ENCODE measurements around the gene NHLRC3.

The NHLRC3 gene

GRCh38 chr13:39036212-39036611, 2.0 kb upstream of the NHLRC3 start:
- TF ChIP-seq EZH2phosphoT487 (IDR thresholded peaks at IDR 0.05; ENCODE audit: low read depth) (no peak), CTCF (IDR thresholded peaks at IDR 0.05; ENCODE audit: low read depth, low read length) (no peak)
- Histone ChIP-seq H3K27ac (ENCODE audit: low read length) (peak overlapping the region; percentile 84), H3K79me2 (ENCODE audit: low read length) (peaks cover 82% of the 10 kb centered on the region), H2AFZ (ENCODE audit: low read depth, low read length) (no peak overlapping the region), H3K4me1 (ENCODE audit: low read length) (peaks cover 27% of the 10 kb centered on the region), H3K4me2 (ENCODE audit: low read length) (peak overlapping the region; percentile 84), H3K27me3 (ENCODE audit: low read depth, low read length) (no peaks in the 10 kb centered on the region), H3K9ac (ENCODE audit: low read length) (peak overlapping the region; percentile 96), H3K4me3 (ENCODE audit: low read length) (peak overlapping the region; percentile 95), H3K9me3 (ENCODE audit: insufficient read depth, low read length) (no peaks in the 10 kb centered on the region), H3K36me3 (replicated peaks; ENCODE audit: low read depth, low read length) (peaks cover 10% of the 10 kb centered on the region), H4K20me1 (ENCODE audit: insufficient read depth, low read length) (peaks cover 25% of the 10 kb centered on the region)

- peaks cover 18% of the 10 kb centered on the region for H4K20me1 ChIP-seq (ENCODE audit: insufficient read depth, low read length)
- peak overlapping the region; percentile 84 for H3K27ac ChIP-seq (ENCODE audit: low read length)
- H2AFZ ChIP-seq (ENCODE audit: low read depth, low read length): peak overlapping the region; percentile 97; the same call in 1 of the 2 replicates
These were observed 811 bp upstream of the NHLRC3 start for GRCh38 chr13:39037410-39037879.

GRCh38 chr13:39038569-39039030, 344 bp downstream of the NHLRC3 start:
- Histone ChIP-seq H3K27ac (ENCODE audit: low read length) (peak overlapping the region; percentile 84), H4K20me1 (ENCODE audit: insufficient read depth, low read length) (peaks cover 18% of the 10 kb centered on the region), H3K27me3 (ENCODE audit: low read depth, low read length) (no peaks in the 10 kb centered on the region), H3K9me3 (ENCODE audit: insufficient read depth, low read length) (no peaks in the 10 kb centered on the region), H3K4me3 (ENCODE audit: low read length) (peak overlapping the region; percentile 95), H3K4me1 (ENCODE audit: low read length) (peaks cover 27% of the 10 kb centered on the region), H3K36me3 (replicated peaks; ENCODE audit: low read depth, low read length) (peaks cover 15% of the 10 kb centered on the region), H3K79me2 (ENCODE audit: low read length) (peaks cover 60% of the 10 kb centered on the region), H3K4me2 (ENCODE audit: low read length) (peak overlapping the region; percentile 84), H2AFZ (ENCODE audit: low read depth, low read length) (peak overlapping the region; percentile 97), H3K9ac (ENCODE audit: low read length) (peak overlapping the region; percentile 96)
- TF ChIP-seq EZH2phosphoT487 (IDR thresholded peaks at IDR 0.05; ENCODE audit: low read depth) (no peak), CTCF (IDR thresholded peaks at IDR 0.05; ENCODE audit: low read depth, low read length) (no peak)

More at GRCh38 chr13:39037410-39037879, 811 bp upstream of the NHLRC3 start:
- peaks cover 71% of the 10 kb centered on the region for H3K79me2 ChIP-seq (ENCODE audit: low read length)
- H3K4me3 ChIP-seq (ENCODE audit: low read length): peak overlapping the region; percentile 95
- H3K27me3 ChIP-seq (ENCODE audit: low read depth, low read length): no peaks in the 10 kb centered on the region
- TF ChIP-seq EZH2phosphoT487 (IDR thresholded peaks at IDR 0.05; ENCODE audit: low read depth): no peak
- no peak for TF ChIP-seq CTCF (IDR thresholded peaks at IDR 0.05; ENCODE audit: low read depth, low read length)
- H3K4me2 ChIP-seq (ENCODE audit: low read length): peak overlapping the region; percentile 84
- H3K4me1 ChIP-seq (ENCODE audit: low read length): peaks cover 27% of the 10 kb centered on the region
- peaks cover 10% of the 10 kb centered on the region for H3K36me3 ChIP-seq (replicated peaks; ENCODE audit: low read depth, low read length)
- no peaks in the 10 kb centered on the region for H3K9me3 ChIP-seq (ENCODE audit: insufficient read depth, low read length)
- peak overlapping the region; percentile 96 for H3K9ac ChIP-seq (ENCODE audit: low read length)

GRCh38 chr13:39039041-39039440, 785 bp downstream of the NHLRC3 start:
- Histone ChIP-seq H3K79me2 (ENCODE audit: low read length) (peaks cover 56% of the 10 kb centered on the region), H3K27ac (ENCODE audit: low read length) (peak overlapping the region; percentile 84), H3K4me1 (ENCODE audit: low read length) (peaks cover 31% of the 10 kb centered on the region), H4K20me1 (ENCODE audit: insufficient read depth, low read length) (peaks cover 17% of the 10 kb centered on the region), H3K4me2 (ENCODE audit: low read length) (peak overlapping the region; percentile 84), H3K4me3 (ENCODE audit: low read length) (peak overlapping the region; percentile 95), H3K27me3 (ENCODE audit: low read depth, low read length) (no peaks in the 10 kb centered on the region), H3K36me3 (replicated peaks; ENCODE audit: low read depth, low read length) (peaks cover 12% of the 10 kb centered on the region), H3K9ac (ENCODE audit: low read length) (peak overlapping the region; percentile 96), H2AFZ (ENCODE audit: low read depth, low read length) (no peak overlapping the region; the same call in 1 of the 2 replicates), H3K9me3 (ENCODE audit: insufficient read depth, low read length) (no peaks in the 10 kb centered on the region)
- TF ChIP-seq CTCF (IDR thresholded peaks at IDR 0.05; ENCODE audit: low read depth, low read length) (no peak), EZH2phosphoT487 (IDR thresholded peaks at IDR 0.05; ENCODE audit: low read depth) (no peak)
